NCI-H748 treated with DMSO at 0.1 percent for 48 hours (cell line): Measurements from ENCODE around the gene PNLIPRP2.

Source experiments
- DNase-seq: peaks from one replicate; lab custom pipeline; 2025; lab: John Stamatoyannopoulos, UW

The PNLIPRP2 gene

GRCh38 chr10:116620423-116621400, at the start of gene PNLIPRP2:
Gene PNLIPRP2, plus strand, starts transcription at chr10:116620953.
- DNase-seq: no peak

GRCh38 chr10:116574797-116575196, 46.0 kb upstream of the PNLIPRP2 start:
- DNase-seq: no peak

- DNase-seq: no peak
Observed at GRCh38 chr10:116587878-116588591, 32.7 kb upstream of the PNLIPRP2 start.

- no peak for DNase-seq
Observed at GRCh38 chr10:116588995-116589394, 31.8 kb upstream of the PNLIPRP2 start.

- no peak for DNase-seq
Observed at GRCh38 chr10:116589926-116590325, 30.8 kb upstream of the PNLIPRP2 start.

GRCh38 chr10:116590590-116591444, 29.9 kb upstream of the PNLIPRP2 start, which contains the start of gene PNLIPRP1:
Gene PNLIPRP1, plus strand, starts transcription at chr10:116590959. Its CDS starts 171 bp downstream, at chr10:116591130.
- DNase-seq: no peak

- no peak for DNase-seq
Observed at GRCh38 chr10:116593139-116593740, 27.5 kb upstream of the PNLIPRP2 start.

- DNase-seq: no peak
Observed at GRCh38 chr10:116594525-116595035, 26.2 kb upstream of the PNLIPRP2 start.

- no peak for DNase-seq
Observed at GRCh38 chr10:116596062-116596461, 24.7 kb upstream of the PNLIPRP2 start.

GRCh38 chr10:116597543-116597942, 23.2 kb upstream of the PNLIPRP2 start:
- no peak for DNase-seq

GRCh38 chr10:116598329-116598728, 22.4 kb upstream of the PNLIPRP2 start:
- DNase-seq: no peak

- no peak for DNase-seq
Observed at GRCh38 chr10:116599991-116600390, 20.8 kb upstream of the PNLIPRP2 start.

- no peak for DNase-seq
Observed at GRCh38 chr10:116602648-116603400, 17.9 kb upstream of the PNLIPRP2 start.

- no peak for DNase-seq
Observed at GRCh38 chr10:116606061-116606483, 14.7 kb upstream of the PNLIPRP2 start.

GRCh38 chr10:116607336-116607735, 13.4 kb upstream of the PNLIPRP2 start:
- no peak for DNase-seq

- DNase-seq: no peak
Observed at GRCh38 chr10:116608686-116609594, 11.8 kb upstream of the PNLIPRP2 start.

GRCh38 chr10:116610443-116611152, 10.2 kb upstream of the PNLIPRP2 start:
- no peak for DNase-seq

- no peak for DNase-seq
Observed at GRCh38 chr10:116611153-116611545, 9.6 kb upstream of the PNLIPRP2 start.
